OCI-LY1 (cell line): ENCODE measurements around the gene H3-3A.

Experiments used
- H2AFZ ChIP-seq: fragments of 200-600 bp; sonication (generic), shearing (Covaris generic); 2 replicates; pipeline ENCODE4 v1.6.0; 2014; ENCODE audit warnings: antibody characterized with exemption, mild to moderate bottlenecking, low read length
- H3F3A ChIP-seq: fragments of 200-600 bp; sonication (generic), shearing (Covaris generic); 2 replicates; pipeline ENCODE4 v1.6.0; 2014; ENCODE audit warnings: mild to moderate bottlenecking, antibody characterized with exemption, low read length, moderate library complexity; ENCODE audit not compliant: insufficient read depth
- H3K27ac ChIP-seq: fragments of 200-600 bp; sonication (generic); 2 replicates; pipeline ENCODE4 v1.5.1; 2014; ENCODE audit warnings: low read length, mixed run types, mild to moderate bottlenecking, low read depth; ENCODE audit not compliant: poor library complexity, severe bottlenecking
- H3K27me3 ChIP-seq: fragments of 200-600 bp; sonication (generic); 2 replicates; pipeline ENCODE4 v1.6.0; 2014; ENCODE audit warnings: antibody characterized with exemption, mild to moderate bottlenecking, low read length, moderate library complexity; ENCODE audit not compliant: insufficient read depth
- H3K36me3 ChIP-seq: fragments of 200-600 bp; sonication (generic); 2 replicates; pipeline ENCODE4 v1.6.1; 2014; ENCODE audit warnings: mild to moderate bottlenecking, antibody characterized with exemption, low read length, moderate library complexity, mixed read lengths; ENCODE audit not compliant: insufficient read depth
- H3K4me1 ChIP-seq: fragments of 200-600 bp; sonication (generic); 2 replicates; pipeline ENCODE4 v1.5.1; 2014; ENCODE audit warnings: mild to moderate bottlenecking, low read length, moderate library complexity; ENCODE audit not compliant: insufficient read depth, severe bottlenecking
- H3K4me2 ChIP-seq: fragments of 200-600 bp; sonication (generic), shearing (Covaris generic); 2 replicates; pipeline ENCODE4 v1.6.1; 2014; ENCODE audit warnings: low read length
- H3K4me3 ChIP-seq: fragments of 200-600 bp; sonication (generic); 2 replicates; pipeline ENCODE4 v1.5.1; 2014; ENCODE audit warnings: low read length, low read depth, mild to moderate bottlenecking, mixed read lengths; ENCODE audit not compliant: poor library complexity, severe bottlenecking
- H3K79me2 ChIP-seq: fragments of 200-600 bp; shearing (Covaris generic); 2 replicates; pipeline ENCODE4 v1.6.1; 2016; ENCODE audit warnings: mixed run types, low read length, mixed read lengths; ENCODE audit not compliant: insufficient read depth
- H3K9ac ChIP-seq: fragments of 200-600 bp; sonication (generic), shearing (Covaris generic); 2 replicates; pipeline ENCODE4 v1.6.1; 2014; ENCODE audit warnings: mild to moderate bottlenecking, low read length, mixed read lengths
- H3K9me2 ChIP-seq: fragments of 200-600 bp; sonication (generic), shearing (Covaris generic); 2 replicates; pipeline ENCODE4 v1.6.1; 2014; ENCODE audit warnings: low read depth, mild to moderate bottlenecking, low read length, mixed read lengths
- H3K9me3 ChIP-seq: fragments of 200-600 bp; shearing (Covaris generic); 2 replicates; pipeline ENCODE4 v1.6.1; 2014; ENCODE audit warnings: low read length, mixed read lengths
- H4K20me1 ChIP-seq: fragments of 200-600 bp; sonication (generic), shearing (Covaris generic); 2 replicates; pipeline ENCODE4 v1.6.0; 2016; ENCODE audit warnings: mild to moderate bottlenecking, low read length; ENCODE audit not compliant: insufficient read depth
- EZH2 ChIP-seq: fragments of 200-600 bp; sonication (generic), shearing (Covaris generic); IDR thresholded peaks from 2 replicates; pipeline ENCODE4 v1.8.0; 2017; ENCODE audit warnings: borderline replicate concordance, mixed run types, mild to moderate bottlenecking, antibody characterized with exemption, low read length, moderate library complexity, mixed read lengths
- TF ChIP-seq, protein P1 (sequence below): fragments of 200-600 bp; sonication (generic), shearing (Covaris generic); IDR thresholded peaks from 2 replicates; pipeline ENCODE4 v1.5.1; 2017; ENCODE audit warnings: mild to moderate bottlenecking, antibody characterized with exemption, low read length, moderate library complexity, mixed read lengths

Gene H3-3A

DNA sequence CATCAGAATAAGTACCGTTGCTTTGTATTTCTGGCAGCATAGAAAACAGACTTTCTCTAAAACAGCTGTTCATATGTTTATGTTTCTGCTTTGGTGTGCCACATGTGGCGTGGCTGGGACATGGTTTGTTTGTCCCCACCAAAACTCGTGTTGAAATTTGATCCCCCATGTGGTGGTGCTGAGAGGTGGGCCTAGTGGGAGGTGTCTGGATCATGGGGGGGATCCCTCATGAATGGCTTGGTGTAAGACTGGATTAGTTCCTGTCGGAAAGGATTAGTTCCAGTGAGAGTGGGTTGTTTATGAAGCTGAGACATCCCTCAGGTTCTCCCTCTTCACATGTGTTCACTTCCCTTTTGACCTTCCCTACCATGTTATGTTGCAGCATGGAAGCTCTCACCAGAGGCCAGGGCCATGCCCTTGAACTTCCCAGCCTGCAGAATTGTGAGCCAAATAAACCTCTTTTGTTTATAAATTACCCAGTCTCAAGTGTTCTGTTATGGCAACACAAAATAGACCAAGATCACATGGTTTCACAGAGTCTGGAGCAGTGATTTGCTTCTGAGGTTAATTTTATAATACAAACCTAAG is 17.9 kb upstream of the H3-3A start:
- H3K9ac ChIP-seq, result no peak overlapping the region
- H3K36me3 ChIP-seq, result no peaks in the 10 kb centered on the region
- H3K4me2 ChIP-seq, result no peak overlapping the region
- no peak overlapping the region for H3K27ac ChIP-seq
- H3K9me2 ChIP-seq, result no peaks in the 10 kb centered on the region
- H3K79me2 ChIP-seq, result no peaks in the 10 kb centered on the region
- H3F3A ChIP-seq, result no peaks in the 10 kb centered on the region
- H4K20me1 ChIP-seq, result no peaks in the 10 kb centered on the region
- no peaks in the 10 kb centered on the region for H3K9me3 ChIP-seq
- H3K27me3 ChIP-seq, result no peaks in the 10 kb centered on the region
- H3K4me3 ChIP-seq, result no peak overlapping the region
- no peak for TF ChIP-seq EZH2
- no peak overlapping the region for H2AFZ ChIP-seq
- H3K4me1 ChIP-seq, result no peaks in the 10 kb centered on the region

DNA sequence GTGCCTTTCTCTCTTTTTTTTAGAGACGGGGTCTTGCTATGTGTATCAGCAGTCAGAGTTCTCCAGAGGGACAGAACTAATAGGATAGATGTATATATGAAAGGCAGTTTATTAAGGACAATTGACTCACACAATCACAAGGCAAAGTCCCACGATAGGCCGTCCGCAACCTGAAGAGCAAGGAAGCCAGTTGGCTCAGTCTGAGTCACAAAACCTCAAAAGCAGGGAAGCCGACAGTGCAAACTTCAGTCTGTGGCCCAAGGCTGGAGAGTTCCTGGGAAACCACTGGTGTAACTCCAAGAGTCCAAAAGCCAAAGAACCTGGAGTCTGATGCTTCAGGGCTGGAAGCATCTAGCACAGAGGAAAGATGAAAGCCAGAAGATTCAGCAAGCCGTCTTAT is 16.3 kb upstream of the H3-3A start:
- H2AFZ ChIP-seq, result no peak overlapping the region
- H3K4me2 ChIP-seq, result no peak overlapping the region

DNA sequence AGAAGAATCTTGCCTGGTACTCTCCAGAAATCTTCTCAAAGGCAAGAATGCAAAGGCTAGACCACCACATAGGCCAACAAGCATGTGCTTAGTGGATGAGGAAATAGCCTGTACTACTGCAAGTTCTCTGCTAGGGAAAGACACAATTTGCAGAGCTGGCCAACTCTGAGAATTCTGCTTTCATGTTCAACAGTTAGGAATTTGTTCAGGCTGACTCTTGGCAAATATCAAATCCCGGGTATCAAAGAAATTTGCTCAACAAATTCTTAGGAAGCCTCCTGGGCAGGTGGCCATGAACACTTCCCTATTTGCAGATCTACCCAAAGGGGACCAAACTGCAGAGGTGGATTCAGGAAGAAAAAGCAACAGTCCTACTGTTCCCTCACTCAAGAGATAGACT is 15.0 kb upstream of the H3-3A start:
- Histone ChIP-seq H2AFZ (no peak overlapping the region), H4K20me1 (no peaks in the 10 kb centered on the region), H3K9me3 (no peaks in the 10 kb centered on the region), H3K79me2 (no peaks in the 10 kb centered on the region), H3K27ac (no peak overlapping the region), H3K36me3 (no peaks in the 10 kb centered on the region), H3F3A (no peaks in the 10 kb centered on the region), H3K4me2 (no peak overlapping the region), H3K9ac (no peak overlapping the region), H3K4me1 (no peaks in the 10 kb centered on the region), H3K9me2 (no peaks in the 10 kb centered on the region), H3K4me3 (no peak overlapping the region), H3K27me3 (no peaks in the 10 kb centered on the region)
- TF ChIP-seq, protein P1, sequence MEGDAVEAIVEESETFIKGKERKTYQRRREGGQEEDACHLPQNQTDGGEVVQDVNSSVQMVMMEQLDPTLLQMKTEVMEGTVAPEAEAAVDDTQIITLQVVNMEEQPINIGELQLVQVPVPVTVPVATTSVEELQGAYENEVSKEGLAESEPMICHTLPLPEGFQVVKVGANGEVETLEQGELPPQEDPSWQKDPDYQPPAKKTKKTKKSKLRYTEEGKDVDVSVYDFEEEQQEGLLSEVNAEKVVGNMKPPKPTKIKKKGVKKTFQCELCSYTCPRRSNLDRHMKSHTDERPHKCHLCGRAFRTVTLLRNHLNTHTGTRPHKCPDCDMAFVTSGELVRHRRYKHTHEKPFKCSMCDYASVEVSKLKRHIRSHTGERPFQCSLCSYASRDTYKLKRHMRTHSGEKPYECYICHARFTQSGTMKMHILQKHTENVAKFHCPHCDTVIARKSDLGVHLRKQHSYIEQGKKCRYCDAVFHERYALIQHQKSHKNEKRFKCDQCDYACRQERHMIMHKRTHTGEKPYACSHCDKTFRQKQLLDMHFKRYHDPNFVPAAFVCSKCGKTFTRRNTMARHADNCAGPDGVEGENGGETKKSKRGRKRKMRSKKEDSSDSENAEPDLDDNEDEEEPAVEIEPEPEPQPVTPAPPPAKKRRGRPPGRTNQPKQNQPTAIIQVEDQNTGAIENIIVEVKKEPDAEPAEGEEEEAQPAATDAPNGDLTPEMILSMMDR, result no peak
- TF ChIP-seq EZH2, result no peak

More for the DNA sequence above, 16.3 kb upstream of the H3-3A start:
- Histone ChIP-seq H3K9me3 (no peaks in the 10 kb centered on the region), H3F3A (no peaks in the 10 kb centered on the region), H3K9ac (no peak overlapping the region), H3K27me3 (no peaks in the 10 kb centered on the region), H3K27ac (no peak overlapping the region), H3K79me2 (no peaks in the 10 kb centered on the region), H4K20me1 (no peaks in the 10 kb centered on the region), H3K9me2 (no peaks in the 10 kb centered on the region), H3K4me1 (no peaks in the 10 kb centered on the region), H3K4me3 (no peak overlapping the region), H3K36me3 (no peaks in the 10 kb centered on the region)
- no peak for TF ChIP-seq EZH2
- TF ChIP-seq, protein P1, result no peak

DNA sequence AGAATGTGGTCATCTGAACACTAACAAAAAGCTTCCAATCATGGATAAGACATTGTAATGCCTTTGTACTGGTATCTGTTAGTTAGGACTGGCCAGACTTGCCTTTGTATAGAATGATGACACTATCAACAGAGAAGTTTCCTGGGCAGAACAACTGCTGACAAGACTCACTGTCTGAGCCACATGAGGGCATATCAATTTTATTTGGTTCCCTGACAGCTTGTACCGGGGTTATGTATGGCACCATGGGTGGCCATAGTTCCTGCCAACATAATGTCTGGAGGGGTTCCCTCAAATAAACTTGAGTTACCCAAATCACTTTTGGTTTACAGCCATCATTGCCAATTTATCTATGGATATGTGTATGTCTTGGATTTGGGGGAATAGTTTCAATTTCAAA is 13.6 kb upstream of the H3-3A start:
- no peaks in the 10 kb centered on the region for H4K20me1 ChIP-seq
- H3K4me1 ChIP-seq, result no peaks in the 10 kb centered on the region
- H3K27ac ChIP-seq, result no peak overlapping the region
- TF ChIP-seq, protein P1, result no peak
- no peak for TF ChIP-seq EZH2
- H3K27me3 ChIP-seq, result no peaks in the 10 kb centered on the region
- no peaks in the 10 kb centered on the region for H3K9me3 ChIP-seq
- no peak overlapping the region for H3K9ac ChIP-seq
- no peaks in the 10 kb centered on the region for H3K9me2 ChIP-seq
- no peaks in the 10 kb centered on the region for H3K36me3 ChIP-seq
- no peaks in the 10 kb centered on the region for H3K79me2 ChIP-seq
- H3K4me3 ChIP-seq, result no peak overlapping the region
- H3K4me2 ChIP-seq, result no peak overlapping the region
- no peak overlapping the region for H2AFZ ChIP-seq
- H3F3A ChIP-seq, result no peaks in the 10 kb centered on the region
